ENCODE results near the gene BCDIN3D.

BCDIN3D gene

GRCh38 chr12:49795654-49796105 lies 47.2 kb downstream of the BCDIN3D start:
- DNase-seq = no peak

- no peak for DNase-seq
Measured at GRCh38 chr12:49794811-49795653, 47.9 kb downstream of the BCDIN3D start.

- no peak for DNase-seq
Measured at GRCh38 chr12:49794021-49794420, 48.9 kb downstream of the BCDIN3D start.

GRCh38 chr12:49793620-49794019 lies 49.3 kb downstream of the BCDIN3D start:
- DNase-seq = no peak

GRCh38 chr12:49792976-49793580 lies 49.8 kb downstream of the BCDIN3D start:
- no peak for DNase-seq

- DNase-seq = no peak
Measured at GRCh38 chr12:49792181-49792970, 50.5 kb downstream of the BCDIN3D start.

GRCh38 chr12:49791700-49792099 lies 51.2 kb downstream of the BCDIN3D start:
- DNase-seq = no peak

GRCh38 chr12:49790741-49791555 lies 52.0 kb downstream of the BCDIN3D start:
- DNase-seq = no peak

- no peak for DNase-seq
Measured at GRCh38 chr12:49789992-49790391, 52.9 kb downstream of the BCDIN3D start.

GRCh38 chr12:49787672-49788071 lies 55.2 kb downstream of the BCDIN3D start:
- no peak for DNase-seq

Data from fibroblast of skin of right biceps (primary cell).